Hematopoietic multipotent progenitor cell (in vitro differentiated cells): ENCODE measurements around the gene ZNF592. TPM values are rescaled to one million over a fixed set of nuclear protein-coding genes. Genes with fewer than 3 reads are reported as not detected.

Experiments used
- DNase-seq, 3 donors: peaks; one replicate each; pipeline ENCODE4 v3.0.0-alpha.2; 2011 to 2015; ENCODE audit warnings: low read depth in 2 of 3, low spot score in 2 of 3
- total RNA-seq: library from RNA; depleted of rRNA; stranded (reverse); fragments of >200 nt; gene quantifications from one replicate; pipeline ENCODE4 v1.2.3, GENCODE V29; 2012

ZNF592 gene
- total RNA-seq, 1 donor = 18.0 TPM

GRCh38 chr15:84823282-84823878 is 75.0 kb downstream of the ZNF592 start:
- DNase-seq = no peak

- DNase-seq = no peak
These were observed 76.0 kb downstream of the ZNF592 start for GRCh38 chr15:84824260-84825007.

- no peak for DNase-seq
These were observed 78.0 kb downstream of the ZNF592 start for GRCh38 chr15:84826369-84826823.

DNA sequence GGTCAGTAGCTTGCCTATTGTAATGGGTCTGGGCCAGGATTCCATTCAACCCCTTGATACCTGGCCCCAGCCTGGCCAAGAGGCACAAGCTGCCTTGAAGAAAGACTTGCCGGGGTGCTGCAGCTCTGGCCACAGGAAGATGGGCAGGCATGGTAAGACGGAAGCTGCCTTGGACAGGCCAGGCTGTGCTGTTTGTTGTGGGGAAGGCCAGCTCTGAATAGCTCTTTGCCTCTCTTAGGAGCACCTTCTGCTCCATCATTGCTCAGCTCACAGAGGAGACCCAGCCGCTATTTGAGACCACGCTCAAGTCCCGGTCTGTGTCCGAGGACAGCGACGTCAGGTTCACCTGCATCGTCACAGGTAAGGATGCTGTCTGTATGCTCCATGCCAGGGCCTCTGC is 78.9 kb downstream of the ZNF592 start:
- no peak for DNase-seq

DNA sequence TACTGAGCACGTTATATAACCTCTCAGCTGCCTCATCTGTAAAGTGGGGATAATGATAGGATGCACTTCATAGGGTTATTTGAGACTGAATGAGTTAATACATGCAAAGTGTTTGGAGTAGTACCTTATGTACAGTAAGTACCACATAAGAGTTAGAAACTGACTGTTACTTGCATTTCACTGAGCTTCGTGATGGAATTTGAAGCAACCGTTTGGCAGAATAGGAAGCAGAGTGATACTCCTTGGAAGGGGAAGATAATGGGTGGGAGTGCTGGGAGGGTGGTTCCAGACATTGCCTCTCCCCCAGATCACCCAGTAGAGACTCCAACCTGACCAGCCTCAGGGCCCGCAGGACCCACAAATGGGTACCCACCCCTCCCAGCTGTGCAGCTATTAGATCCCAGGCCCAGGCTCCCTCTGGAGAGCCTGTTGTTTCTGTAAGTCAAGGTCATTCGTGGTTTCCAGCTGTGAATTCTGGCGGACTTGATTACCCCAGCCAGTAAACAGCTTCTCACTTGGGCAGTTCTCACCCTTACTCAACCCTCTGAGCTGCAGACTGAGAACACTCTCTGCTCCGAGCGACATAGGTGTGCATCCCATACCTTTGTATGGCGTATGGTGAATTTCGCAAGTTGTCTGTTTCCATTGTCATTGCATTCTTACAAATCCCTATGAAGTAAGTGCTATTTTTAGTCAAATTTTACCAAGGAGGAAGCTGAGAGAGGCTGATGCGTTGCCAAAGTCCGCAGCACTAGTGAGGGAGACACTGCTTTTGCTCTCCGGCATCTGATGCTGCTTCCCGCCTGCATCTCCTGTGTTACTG is 79.9 kb downstream of the ZNF592 start:
- DNase-seq = no peak

GRCh38 chr15:84829428-84829827 is 81.0 kb downstream of the ZNF592 start:
- no peak for DNase-seq

DNA sequence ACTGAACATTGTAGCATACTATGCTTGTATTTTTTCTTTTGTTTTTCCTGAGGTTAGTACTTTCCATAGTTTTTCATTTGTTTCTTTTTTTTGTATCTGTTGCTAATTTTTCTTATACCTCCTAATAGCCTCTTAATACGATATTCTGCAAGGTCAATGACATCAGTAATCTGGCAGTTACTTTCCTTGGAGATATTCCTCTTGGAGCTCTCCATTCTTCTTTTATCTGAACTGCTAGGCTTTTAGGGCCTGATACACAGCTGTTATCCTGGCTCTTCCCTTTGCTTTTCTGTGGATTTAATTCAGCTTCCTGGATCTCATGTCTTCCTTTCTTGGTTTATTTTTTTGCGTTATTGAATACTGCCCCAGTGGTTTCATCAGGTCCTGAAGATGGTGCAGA is 81.6 kb downstream of the ZNF592 start:
- DNase-seq = no peak

GRCh38 chr15:84831028-84831427 is 82.6 kb downstream of the ZNF592 start:
- no peak for DNase-seq

- DNase-seq = no peak
These were observed 83.2 kb downstream of the ZNF592 start for GRCh38 chr15:84831613-84832012.

- DNase-seq = no peak
These were observed 84.2 kb downstream of the ZNF592 start for GRCh38 chr15:84832448-84833040.

DNA sequence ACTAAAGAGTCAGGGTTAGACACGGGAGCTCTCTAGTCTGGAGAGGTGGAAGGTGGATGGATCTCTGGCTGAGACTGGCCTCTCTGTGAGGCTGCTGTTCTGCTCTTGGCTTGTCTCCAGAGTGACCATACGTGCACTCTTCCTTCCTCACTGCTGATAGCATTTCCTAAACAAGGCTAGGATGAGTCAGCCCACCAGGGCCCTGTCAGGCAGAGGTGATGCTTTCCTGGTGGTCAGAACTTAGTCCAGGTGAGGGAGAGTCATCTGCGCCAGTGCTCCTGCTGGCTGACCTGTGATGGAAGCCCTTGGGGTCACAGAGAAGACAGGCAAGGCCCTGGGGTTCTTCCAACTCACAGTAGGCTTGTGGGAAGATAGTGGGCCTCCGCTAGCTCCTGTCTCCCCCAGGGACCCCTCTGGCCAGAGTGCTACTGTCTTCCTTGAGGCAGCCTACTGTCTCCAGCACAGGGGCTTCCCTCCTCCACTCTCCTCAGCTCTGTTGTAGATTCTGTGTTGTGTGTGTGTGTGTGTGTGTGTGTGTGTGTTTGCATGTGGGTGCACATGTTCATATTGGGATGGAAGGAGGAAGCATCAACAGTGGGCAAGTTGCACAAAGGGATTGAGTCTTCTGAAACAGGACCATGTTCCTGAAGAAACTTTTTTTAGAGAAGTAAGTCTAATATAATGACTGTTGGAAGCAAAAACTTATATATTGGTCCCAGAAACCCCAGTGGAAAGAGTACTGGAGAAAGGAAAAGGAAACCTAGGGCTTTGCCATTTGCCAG is 85.2 kb downstream of the ZNF592 start:
- no peak for DNase-seq

DNA sequence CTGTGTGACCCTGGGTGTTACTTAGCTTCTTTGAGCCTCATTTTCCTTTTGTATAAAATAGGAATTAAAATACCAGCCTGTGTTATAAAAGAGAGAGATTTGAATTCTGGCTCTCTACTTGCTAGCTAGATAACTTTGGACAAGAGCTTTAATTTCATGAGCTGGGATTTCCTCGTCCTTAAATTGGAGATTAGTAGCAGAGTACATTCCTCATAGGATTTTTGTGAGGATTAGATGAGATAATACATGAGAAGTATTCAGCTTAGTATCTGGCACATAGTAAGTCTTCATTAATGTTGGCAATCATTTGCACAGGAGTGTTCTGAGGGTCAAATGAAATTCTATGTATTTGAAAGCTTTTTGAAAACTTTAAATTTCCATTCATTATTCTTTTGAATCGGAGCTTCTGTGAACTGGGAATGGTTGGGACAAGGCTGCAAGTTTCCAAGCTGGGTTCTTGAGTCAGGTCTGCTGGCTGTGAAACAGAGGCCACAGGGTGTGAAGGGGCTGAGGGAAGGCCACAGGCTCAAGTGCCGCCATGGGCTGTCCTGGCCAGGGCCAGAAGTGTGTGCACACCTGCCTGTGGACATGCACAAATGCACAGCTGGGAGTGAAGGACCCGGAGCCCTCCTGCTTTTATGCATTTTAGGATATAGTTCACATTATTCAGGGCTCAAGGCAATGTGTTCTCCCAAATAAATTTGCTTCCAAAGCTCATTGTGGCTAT is 86.0 kb downstream of the ZNF592 start:
- DNase-seq = no peak

GRCh38 chr15:84834969-84835368 is 86.6 kb downstream of the ZNF592 start:
- DNase-seq = no peak

DNA sequence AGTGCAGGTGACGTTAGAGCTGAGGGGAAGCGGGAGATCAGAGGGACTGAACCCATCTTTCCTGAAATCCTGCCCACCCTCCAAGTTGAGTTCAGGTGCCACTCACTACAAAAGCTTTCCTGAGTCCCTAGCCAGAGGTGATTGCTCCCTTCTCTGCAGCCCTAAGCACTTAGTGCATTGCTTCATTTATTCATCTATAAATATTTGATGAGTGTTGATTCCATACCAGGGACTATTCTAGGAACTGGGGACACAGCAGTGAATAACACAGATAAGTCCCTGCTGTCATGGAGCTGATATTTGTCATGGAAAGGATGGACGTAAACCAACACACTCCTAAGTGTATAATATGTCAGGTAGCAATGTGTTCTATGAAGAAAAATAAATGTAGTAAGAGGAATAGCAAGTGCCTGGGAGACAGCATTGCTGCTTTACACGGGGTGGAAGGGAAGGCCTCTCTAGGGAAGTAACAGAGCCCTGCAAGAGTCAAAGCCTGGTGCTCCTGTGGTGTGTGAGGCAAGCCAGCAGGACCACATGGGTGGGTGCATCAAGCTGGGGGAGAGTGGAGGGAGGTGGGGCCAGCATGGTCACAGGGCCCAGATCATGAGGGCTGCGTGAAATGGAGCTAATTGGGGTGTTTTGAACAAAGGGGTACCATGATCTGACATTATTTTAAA is 87.4 kb downstream of the ZNF592 start:
- no peak for DNase-seq

DNA sequence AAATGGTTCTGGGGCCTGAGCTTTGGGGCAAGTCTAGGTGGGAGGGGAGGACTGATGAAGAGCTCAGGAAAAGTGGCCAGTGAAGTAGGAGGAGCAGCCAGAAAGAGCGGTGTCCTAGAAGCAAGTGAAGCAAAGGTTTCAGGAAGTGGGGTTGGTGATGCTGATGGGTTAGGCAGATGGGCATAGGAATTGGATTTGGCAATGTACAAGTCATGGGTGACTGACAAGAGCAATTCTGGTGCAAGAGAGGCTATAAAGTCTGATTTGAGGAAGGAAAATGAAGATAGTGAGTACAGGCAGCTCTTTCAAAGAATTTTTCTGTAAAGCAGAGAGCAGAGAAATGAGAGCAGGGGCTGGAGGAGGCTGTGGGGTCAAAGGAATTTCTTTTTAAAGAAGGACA is 88.5 kb downstream of the ZNF592 start:
- no peak for DNase-seq

DNA sequence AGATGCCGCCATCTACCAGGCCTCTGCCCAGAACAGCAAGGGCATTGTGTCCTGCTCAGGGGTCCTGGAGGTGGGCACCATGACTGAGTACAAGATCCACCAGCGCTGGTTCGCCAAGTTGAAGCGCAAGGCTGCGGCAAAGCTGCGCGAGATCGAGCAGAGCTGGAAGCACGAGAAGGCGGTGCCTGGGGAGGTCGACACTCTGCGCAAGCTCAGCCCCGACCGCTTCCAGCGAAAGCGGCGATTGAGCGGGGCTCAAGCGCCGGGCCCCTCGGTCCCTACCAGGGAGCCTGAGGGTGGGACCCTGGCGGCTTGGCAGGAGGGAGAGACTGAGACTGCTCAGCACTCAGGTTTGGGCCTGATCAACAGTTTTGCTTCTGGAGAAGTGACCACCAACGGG is 91.3 kb downstream of the ZNF592 start:
- no peak for DNase-seq

GRCh38 chr15:84840255-84840654 is 91.9 kb downstream of the ZNF592 start:
- no peak for DNase-seq

GRCh38 chr15:84840741-84841429 is 92.5 kb downstream of the ZNF592 start:
- no peak for DNase-seq

GRCh38 chr15:84842781-84843180 is 94.4 kb downstream of the ZNF592 start:
- no peak for DNase-seq
